Body of pancreas (tissue), 4 donors: Measurements from ENCODE around the gene STAT1. TPM values are rescaled to one million over a fixed set of nuclear protein-coding genes. Genes with fewer than 3 reads are reported as not detected.

Experiments
- ATAC-seq: fragments of 150-250 bp; one replicate; pipeline ENCODE4 v1.9.1; 2016
- DNase-seq, 4 donors: peaks; one replicate each; pipeline ENCODE4 v3.0.0-alpha.2; 2019
- H3K27ac ChIP-seq, 4 donors: fragments of 200-600 bp; sonication (generic); 1 replicate in 3 of 4; 2 replicates in 1 of 4; pipeline versions ENCODE4 v1.5.1 to v1.6.1; 2016 to 2019; ENCODE audit warnings: mild to moderate bottlenecking in 1 of 4, mixed read lengths in 1 of 4, moderate library complexity in 1 of 4
- H3K27me3 ChIP-seq, 2 donors: fragments of 200-600 bp; sonication (generic); one replicate each; pipeline ENCODE4 v1.6.0; 2016; ENCODE audit warnings: mild to moderate bottlenecking in 1 of 2
- H3K36me3 ChIP-seq, 2 donors: fragments of 200-600 bp; sonication (generic); replicated peaks in 1 of 2; 2 replicates each; pipeline ENCODE4 v1.5.1; 2016; ENCODE audit warnings: low read depth in 2 of 2; ENCODE audit not compliant: insufficient read depth in 1 of 2
- H3K4me1 ChIP-seq: fragments of 200-600 bp; sonication (generic); one replicate; pipeline ENCODE4 v1.6.0; 2016
- H3K4me3 ChIP-seq, 2 donors: fragments of 200-600 bp; sonication (generic); 1 replicate in 1 of 2; 2 replicates in 1 of 2; pipeline ENCODE4 v1.5.1; 2016 to 2019
- H3K9me3 ChIP-seq, 3 donors: fragments of 200-600 bp; sonication (generic); 1 replicate in 2 of 3; 2 replicates in 1 of 3; pipeline ENCODE4 v1.5.1; 2016
- CTCF ChIP-seq, 7 experiments: fragments of 450-650 bp in 4 of 7; fragments of 200-600 bp in 3 of 7; sonication (generic) in 3 of 7; IDR thresholded peaks; one replicate each; pipeline ENCODE4 v1.5.1; 2016 to 2019; ENCODE audit warnings: antibody characterized with exemption in 7 of 7
- POLR2A ChIP-seq, 3 donors: fragments of 450-650 bp; IDR thresholded peaks; one replicate each; pipeline ENCODE4 v1.6.1; 2016; ENCODE audit warnings: antibody characterized with exemption in 3 of 3, mild to moderate bottlenecking in 2 of 3
- WGBS, 2 donors: methylation state at CpG; one replicate each; pipeline ENCODE4 v1.1.5; 2017; 5-methylcytosine and 5-hydroxymethylcytosine counted together
- intact Hi-C: fragments of 100-400 bp; cut with DNase I; formaldehyde crosslinking; loops from one replicate; pipeline ENCODE4 v1.15.1; 2023
- total RNA-seq, 2 donors: library from RNA; depleted of rRNA; stranded (reverse); fragments of >200 nt; gene quantifications; one replicate each; pipeline ENCODE4 v1.1.0, GENCODE V29; 2016

Gene STAT1
- total RNA-seq, 2 donors from 2014 or later: 30.1 to 56.4 TPM

- Histone ChIP-seq H3K9me3 (no peaks in the 10 kb centered on the region), H3K4me1 (peaks cover 5% of the 10 kb centered on the region), H3K36me3 (no peaks in the 10 kb centered on the region), H3K27ac (no peak overlapping the region), H3K27me3 (no peaks in the 10 kb centered on the region), H3K4me3 (no peak overlapping the region)
- ATAC-seq: no peak
- no peak for DNase-seq
- TF ChIP-seq POLR2A (IDR thresholded peaks at IDR 0.05): no peak
- no peak for TF ChIP-seq CTCF (IDR thresholded peaks at IDR 0.05)
- intact Hi-C loops: no loop called here
- WGBS, 2 donors: 76 to 87% methylated on average over 3 of the region's 3 CpGs
These were observed 29.5 kb upstream of the STAT1 start for GRCh38 chr2:191043438-191043837.

- Histone ChIP-seq H3K4me1 (peaks cover 5% of the 10 kb centered on the region), H3K9me3 (no peaks in the 10 kb centered on the region), H3K4me3 (no peak overlapping the region), H3K36me3 (no peaks in the 10 kb centered on the region), H3K27ac (peak overlapping the region in 2 of 4 donors; percentile 28 to 38), H3K27me3 (no peaks in the 10 kb centered on the region)
- 62 to 85% methylated on average over 3 of the region's 3 CpGs for WGBS, 2 donors
- TF ChIP-seq CTCF (IDR thresholded peaks at IDR 0.05): no peak
- TF ChIP-seq POLR2A (IDR thresholded peaks at IDR 0.05): no peak
- DNase-seq: no peak
- intact Hi-C loops: no loop called here
- peak; percentile 45 for ATAC-seq
These were observed 27.6 kb upstream of the STAT1 start for GRCh38 chr2:191041418-191042161.

- Histone ChIP-seq H3K9me3 (no peaks in the 10 kb centered on the region), H3K27ac (no peak overlapping the region), H3K36me3 (no peaks in the 10 kb centered on the region), H3K4me1 (peaks cover 5% of the 10 kb centered on the region), H3K4me3 (no peak overlapping the region), H3K27me3 (no peaks in the 10 kb centered on the region)
- ATAC-seq: no peak
- DNase-seq: no peak
- TF ChIP-seq CTCF (IDR thresholded peaks at IDR 0.05) (no peak), POLR2A (IDR thresholded peaks at IDR 0.05) (no peak)
- intact Hi-C loops: no loop called here
- 78 to 82% methylated on average over 1 of the region's 1 CpG for WGBS, 2 donors
These were observed 25.6 kb upstream of the STAT1 start for GRCh38 chr2:191039616-191040015.

GRCh38 chr2:191038741-191039140 is 24.8 kb upstream of the STAT1 start:
- ATAC-seq: no peak

More at GRCh38 chr2:191038741-191039140, 24.8 kb upstream of the STAT1 start:
- no peak overlapping the region for H3K4me3 ChIP-seq
- H3K27me3 ChIP-seq: no peaks in the 10 kb centered on the region
- no peaks in the 10 kb centered on the region for H3K36me3 ChIP-seq
- TF ChIP-seq POLR2A (IDR thresholded peaks at IDR 0.05) (no peak), CTCF (IDR thresholded peaks at IDR 0.05) (no peak)
- no peak overlapping the region for H3K27ac ChIP-seq
- peaks cover 5% of the 10 kb centered on the region for H3K4me1 ChIP-seq
- DNase-seq: no peak
- intact Hi-C loops: no loop called here
- 78 to 90% methylated on average over 2 of the region's 2 CpGs for WGBS, 2 donors
- no peaks in the 10 kb centered on the region for H3K9me3 ChIP-seq
